Smooth muscle cell (in vitro differentiated cells): Measurements from ENCODE around the gene ARHGAP24. TPM values are rescaled to one million over a fixed set of nuclear protein-coding genes. Genes with fewer than 3 reads are reported as not detected.
"Not testable (repeated sequence)": the region's sequence is repeated elsewhere in the genome, so short reads cannot be mapped to it uniquely, and the experiment has no call there.

Experiments
- DNase-seq: peaks from one replicate; lab custom pipeline; 2025; ENCODE audit not compliant: unreplicated experiment; lab: John Stamatoyannopoulos, UW
- H2AFZ ChIP-seq: fragments of 200-600 bp; sonication (generic); 2 replicates; pipeline ENCODE4 v1.6.0; 2016; ENCODE audit warnings: antibody characterized with exemption, low read depth, mild to moderate bottlenecking
- H3F3A ChIP-seq: fragments of 200-600 bp; sonication (generic); 2 replicates; pipeline ENCODE4 v1.6.0; 2017; ENCODE audit warnings: antibody characterized with exemption, low read depth
- H3K27ac ChIP-seq: fragments of 200-600 bp; sonication (generic); 2 replicates; pipeline ENCODE4 v1.5.1; 2016; ENCODE audit warnings: low read depth, mild to moderate bottlenecking
- H3K27me3 ChIP-seq: fragments of 200-600 bp; sonication (generic); 2 replicates; pipeline ENCODE4 v1.6.1; 2016; ENCODE audit warnings: low read depth, mild to moderate bottlenecking
- H3K36me3 ChIP-seq: fragments of 200-600 bp; sonication (generic); 2 replicates; pipeline ENCODE4 v1.5.1; 2016; ENCODE audit warnings: low read depth
- H3K4me1 ChIP-seq: fragments of 200-600 bp; sonication (generic); 2 replicates; pipeline ENCODE4 v1.5.1; 2016; ENCODE audit warnings: low read depth
- H3K4me2 ChIP-seq: fragments of 200-600 bp; sonication (generic); 2 replicates; pipeline ENCODE4 v1.6.0; 2016; ENCODE audit warnings: mild to moderate bottlenecking
- H3K4me3 ChIP-seq: fragments of 200-600 bp; sonication (generic); 2 replicates; pipeline ENCODE4 v1.5.1; 2016; ENCODE audit warnings: mild to moderate bottlenecking
- H3K79me2 ChIP-seq: fragments of 200-600 bp; sonication (generic); 2 replicates; pipeline ENCODE4 v1.6.0; 2016; ENCODE audit warnings: low read depth, mild to moderate bottlenecking
- H3K9ac ChIP-seq: fragments of 200-600 bp; sonication (generic); 2 replicates; pipeline ENCODE4 v1.6.0; 2016; ENCODE audit warnings: low read depth
- H3K9me3 ChIP-seq: fragments of 200-600 bp; sonication (generic); replicated peaks from 2 replicates; pipeline ENCODE4 v1.5.1; 2016; ENCODE audit warnings: low read depth
- H4K20me1 ChIP-seq: fragments of 200-600 bp; sonication (generic); 2 replicates; pipeline ENCODE4 v1.6.0; 2016; ENCODE audit warnings: low read depth
- CTCF ChIP-seq: fragments of 200-600 bp; sonication (generic); IDR thresholded peaks from 2 replicates; pipeline ENCODE4 v1.5.1; 2017; ENCODE audit warnings: borderline replicate concordance, mild to moderate bottlenecking, antibody characterized with exemption; ENCODE audit not compliant: insufficient read depth, poor library complexity, severe bottlenecking
- WGBS: methylation state at CpG from one replicate; pipeline ENCODE4 v1.1.7; 2016; ENCODE audit warnings: low lambda C conversion rate; 5-methylcytosine and 5-hydroxymethylcytosine counted together
- polyA plus RNA-seq: library from polyadenylated mRNA; unstranded; fragments of >200 nt; fragmentation: Nextera tagmentation; extraction: Ambion mirVana; gene quantifications from 2 replicates; pipeline ENCODE4 v1.2.1, GENCODE V29; 2016
- total RNA-seq: library from RNA; depleted of rRNA; stranded (reverse); fragments of >200 nt; gene quantifications from 2 replicates; pipeline ENCODE4 v1.2.3, GENCODE V29; 2014

Gene ARHGAP24
- total and polyA plus RNA-seq, 2 experiments from 2014 or later: 4.9 to 18.2 TPM

- no peaks in the 10 kb centered on the region for H3K79me2 ChIP-seq
- H3K4me3 ChIP-seq: no peak overlapping the region
- no peak overlapping the region for H3K4me2 ChIP-seq
- DNase-seq: no peak
- H3F3A ChIP-seq: peaks cover 5% of the 10 kb centered on the region
- no peaks in the 10 kb centered on the region for H3K9me3 ChIP-seq
- 100% methylated on average over 3 of the region's 3 CpGs for WGBS
- H3K27ac ChIP-seq: no peak overlapping the region
- no peaks in the 10 kb centered on the region for H3K36me3 ChIP-seq
- no peaks in the 10 kb centered on the region for H3K27me3 ChIP-seq
- H4K20me1 ChIP-seq: no peaks in the 10 kb centered on the region
- no peak overlapping the region for H2AFZ ChIP-seq
- no peak for TF ChIP-seq CTCF
- no peak overlapping the region for H3K9ac ChIP-seq
- no peaks in the 10 kb centered on the region for H3K4me1 ChIP-seq
These were observed 25.3 kb downstream of the ARHGAP24 start for GRCh38 chr4:85500110-85500867.

DNA sequence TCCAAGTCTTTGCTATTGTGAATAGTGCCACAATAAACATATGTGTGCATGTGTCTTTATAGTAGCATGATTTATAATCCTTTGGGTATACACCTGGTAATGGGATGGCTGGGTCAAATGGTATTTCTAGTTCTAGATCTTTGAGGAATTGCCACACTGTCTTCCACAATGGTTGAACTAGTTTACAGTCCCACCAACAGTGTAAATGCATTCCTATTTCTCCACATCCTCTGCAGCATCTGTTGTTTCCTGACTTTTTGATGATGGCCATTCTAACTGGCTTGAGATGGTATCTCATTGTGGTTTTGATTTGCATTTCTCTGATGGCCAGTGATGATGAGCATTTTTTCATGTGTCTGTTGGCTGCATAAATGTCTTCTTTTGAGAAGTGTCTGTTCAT, 26.2 kb downstream of the ARHGAP24 start:
- H3K36me3 ChIP-seq, H3K9me3 ChIP-seq, H3K27me3 ChIP-seq, H3K79me2 ChIP-seq, H3K27ac ChIP-seq, H2AFZ ChIP-seq, H3K4me2 ChIP-seq, DNase-seq, H3K4me1 ChIP-seq, H3K4me3 ChIP-seq, H4K20me1 ChIP-seq, H3F3A ChIP-seq, H3K9ac ChIP-seq: not testable (repeated sequence)

DNA sequence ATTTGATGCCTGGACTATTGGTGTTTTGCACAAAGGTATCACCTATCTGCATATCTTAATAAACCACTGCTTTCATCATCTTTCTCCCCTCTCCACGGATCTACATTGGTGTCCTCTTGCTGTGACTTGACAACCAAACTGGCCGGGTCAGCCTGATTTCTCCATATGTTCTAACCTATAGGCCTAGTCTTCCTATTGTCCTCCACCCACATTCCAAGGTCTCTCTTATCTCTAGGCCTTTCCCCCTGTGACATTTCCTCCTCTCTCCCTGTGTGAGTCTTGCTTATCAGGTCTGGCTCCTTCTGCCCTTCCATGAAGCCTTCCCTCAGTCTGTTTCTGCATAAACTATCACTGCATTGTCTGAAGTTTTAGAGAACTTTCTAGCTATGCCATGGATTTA, 33.7 kb downstream of the ARHGAP24 start:
- no peak overlapping the region for H3K4me3 ChIP-seq
- no peaks in the 10 kb centered on the region for H3F3A ChIP-seq
- no peak overlapping the region for H3K27ac ChIP-seq
- peaks cover 3% of the 10 kb centered on the region for H4K20me1 ChIP-seq
- H3K27me3 ChIP-seq: no peaks in the 10 kb centered on the region
- no peaks in the 10 kb centered on the region for H3K9me3 ChIP-seq
- H2AFZ ChIP-seq: no peak overlapping the region
- H3K79me2 ChIP-seq: no peaks in the 10 kb centered on the region
- no peak overlapping the region for H3K9ac ChIP-seq
- 56% methylated on average over 2 of the region's 2 CpGs for WGBS
- H3K36me3 ChIP-seq: no peaks in the 10 kb centered on the region
- DNase-seq: no peak
- no peak for TF ChIP-seq CTCF
- H3K4me2 ChIP-seq: no peak overlapping the region
- H3K4me1 ChIP-seq: no peaks in the 10 kb centered on the region

DNA sequence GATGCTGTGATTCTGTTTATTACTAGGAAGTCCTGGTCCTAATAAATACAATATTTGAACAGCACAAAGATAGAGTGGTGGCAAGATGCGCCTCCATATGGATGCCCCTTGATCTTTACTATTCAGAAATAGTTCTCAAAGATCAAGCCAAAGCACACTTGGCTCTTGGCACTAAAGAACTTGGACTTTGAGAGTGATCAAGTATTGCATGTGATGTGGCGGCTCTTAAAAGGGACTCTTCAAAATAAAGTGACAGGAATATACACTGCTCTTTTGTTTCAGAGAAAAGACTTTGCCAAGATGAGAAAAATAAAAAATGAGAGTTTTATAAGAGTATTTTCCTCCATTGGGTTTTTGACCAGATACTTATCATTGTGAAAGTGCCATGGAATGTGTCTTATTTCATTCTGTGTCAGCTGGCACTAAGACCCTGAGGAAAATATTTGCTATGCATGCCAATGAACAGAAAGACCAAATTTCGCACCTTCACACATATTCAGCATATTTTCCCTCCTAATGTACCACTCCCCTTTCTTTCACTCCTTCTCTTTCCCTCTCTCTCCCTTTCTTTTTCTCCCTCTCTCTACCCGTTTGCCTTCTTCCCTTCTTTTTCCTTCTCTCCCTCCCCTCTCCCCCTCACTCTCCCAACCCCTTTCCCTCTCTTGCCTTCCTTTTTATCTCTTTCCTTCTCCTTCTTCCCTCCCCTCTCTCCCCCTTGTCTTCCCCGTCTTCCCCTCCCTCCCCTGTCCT, 35.1 kb downstream of the ARHGAP24 start:
- H3K9me3 ChIP-seq: no peaks in the 10 kb centered on the region
- H2AFZ ChIP-seq: no peak overlapping the region
- H3F3A ChIP-seq: no peaks in the 10 kb centered on the region
- H3K27me3 ChIP-seq: no peaks in the 10 kb centered on the region
- H3K9ac ChIP-seq: no peak overlapping the region
- DNase-seq: no peak
- no peak for TF ChIP-seq CTCF
- no peak overlapping the region for H3K27ac ChIP-seq
- WGBS: 88% methylated on average over 4 of the region's 5 CpGs
- no peaks in the 10 kb centered on the region for H3K4me1 ChIP-seq
- no peaks in the 10 kb centered on the region for H3K36me3 ChIP-seq
- H3K79me2 ChIP-seq: no peaks in the 10 kb centered on the region
- no peak overlapping the region for H3K4me3 ChIP-seq
- H4K20me1 ChIP-seq: peaks cover 4% of the 10 kb centered on the region
- no peak overlapping the region for H3K4me2 ChIP-seq
